ENCODE measurements around the gene CUL3. TPM values are rescaled to one million over a fixed set of nuclear protein-coding genes. Genes with fewer than 3 reads are reported as not detected.

The CUL3 gene
- total RNA-seq, 1 experiment from 2014 or later = 114 TPM

GRCh38 chr2:224601923-224602322, 16.8 kb upstream of the CUL3 start:
- Histone ChIP-seq H2BK12ac (ENCODE audit: insufficient read length, low read depth, low read length) (no peak overlapping the region), H2BK15ac (ENCODE audit: low read depth, low read length) (no peak overlapping the region), H2AFZ (ENCODE audit: low read length) (no peak overlapping the region), H3K4me2 (ENCODE audit: insufficient read depth, insufficient read length, low read length) (no peak overlapping the region), H3K79me1 (ENCODE audit: insufficient read depth, low read depth, low read length, poor library complexity, severe bottlenecking) (no peaks in the 10 kb centered on the region), H3K9ac (ENCODE audit: extremely low read depth, insufficient read length, low read length) (no peak overlapping the region), H3K27me3 (ENCODE audit: insufficient read depth, low read length) (no peaks in the 10 kb centered on the region), H3K23me2 (ENCODE audit: insufficient read length, low read depth, low read length, poor library complexity, severe bottlenecking) (no peaks in the 10 kb centered on the region), H3K18ac (ENCODE audit: insufficient read length, low read depth, low read length) (no peak overlapping the region), H4K8ac (replicated peaks; ENCODE audit: insufficient read length, low read depth, low read length) (no peak overlapping the region), H4K91ac (ENCODE audit: insufficient read length, low read depth, low read length) (no peak overlapping the region), H3T11ph (ENCODE audit: low read length) (no peak overlapping the region), H2AK5ac (ENCODE audit: insufficient read length, low read length) (no peak overlapping the region), H3K4ac (ENCODE audit: low read depth, low read length) (no peak overlapping the region), H3K56ac (ENCODE audit: insufficient read length, low read depth, low read length) (no peak overlapping the region), H3K27ac (ENCODE audit: insufficient read length, low read depth, low read length) (no peak overlapping the region), H4K5ac (ENCODE audit: insufficient read length, low read depth, low read length) (no peak overlapping the region), H2BK5ac (ENCODE audit: insufficient read length, low read length) (no peak overlapping the region), H3K4me1 (ENCODE audit: insufficient read depth, low read length) (no peaks in the 10 kb centered on the region), H2BK120ac (ENCODE audit: low read depth, low read length, poor library complexity, severe bottlenecking) (no peak overlapping the region), H3K23ac (ENCODE audit: insufficient read length, low read depth, low read length) (no peak overlapping the region), H3K14ac (ENCODE audit: insufficient read depth, low read length) (no peak overlapping the region), H3K9me3 (ENCODE audit: control insufficient read depth, low read depth, low read length) (no peaks in the 10 kb centered on the region), H4K20me1 (ENCODE audit: control insufficient read depth, insufficient read depth, insufficient read length) (no peaks in the 10 kb centered on the region), H2BK20ac (ENCODE audit: low read depth, low read length, poor library complexity, severe bottlenecking) (no peak overlapping the region), H3K79me2 (ENCODE audit: insufficient read depth, low read length) (no peaks in the 10 kb centered on the region)
- H3K4me3 Mint-ChIP-seq = no peak overlapping the region
- no CpG with 5 or more reads among the region's 2 CpGs for WGBS (ENCODE audit: extremely low coverage, insufficient read length, low lambda C conversion rate)
- no peaks in the 10 kb centered on the region for H3K36me3 Mint-ChIP-seq (ENCODE audit: insufficient read depth in 1 of 3, low read depth in 3 of 3)
- peaks cover 0 to 4% of the 10 kb centered on the region in 2 experiments; a peak in 2 of 4 replicates for H3K4me1 Mint-ChIP-seq
- DNase-seq = no peak
- no peaks in the 10 kb centered on the region for H3K9me3 Mint-ChIP-seq
- no peaks in the 10 kb centered on the region for H3K27me3 Mint-ChIP-seq (ENCODE audit: low read depth)
- no peak for TF ChIP-seq CTCF (conservative IDR thresholded peaks at IDR 0.05)
- no peak overlapping the region for H3K27ac Mint-ChIP-seq

Data from H9 (cell line).